B cell (primary cell): ENCODE measurements around the gene GANAB. TPM values are rescaled to one million over a fixed set of nuclear protein-coding genes. Genes with fewer than 3 reads are reported as not detected.

Source experiments
- ATAC-seq: fragments of 200-7000 bp; cut with Tn5 transposase; one replicate; pipeline ENCODE4 v1.10.0; 2021; ENCODE audit warnings: low read depth, mild to moderate bottlenecking, moderate number of reproducible peaks, moderate library complexity
- CTCF ChIA-PET: fragments of 350-600 bp; sonication (Branson Sonifier 250); formaldehyde crosslinking; loops from one replicate; lab custom pipeline; 2021; ENCODE audit warnings: antibody characterized with exemption, inconsistent platforms; lab: Charles Lee
- POLR2A ChIA-PET: fragments of 350-600 bp; sonication (Branson Sonifier 250); formaldehyde crosslinking; loops from one replicate; lab custom pipeline; 2021; ENCODE audit warnings: antibody characterized with exemption; lab: Charles Lee
- DNase-seq: peaks from one replicate; pipeline ENCODE4 v3.0.0; 2013
- H2AFZ ChIP-seq: 2 replicates; pipeline ENCODE4 v1.6.1; 2012; ENCODE audit warnings: mild to moderate bottlenecking, low read depth, low read length; ENCODE audit not compliant: insufficient read depth, poor library complexity, severe bottlenecking
- H3K27ac ChIP-seq, 2 donors: 1 replicate in 1 of 2; 2 replicates in 1 of 2; pipeline ENCODE4 v1.5.1; 2012 to 2013; ENCODE audit warnings: low read length in 2 of 2, mild to moderate bottlenecking in 2 of 2, moderate library complexity in 1 of 2
- H3K27me3 ChIP-seq, 4 experiments: fragments of 200-600 bp in 1 of 4; sonication (generic) in 1 of 4; replicated peaks in 1 of 4; 1 replicate in 2 of 4; 2 replicates in 2 of 4; pipeline versions ENCODE4 v1.6.1 to v1.7.0; 2013 to 2016; ENCODE audit warnings: low read length in 3 of 4, mild to moderate bottlenecking in 2 of 4, mixed read lengths in 1 of 4, moderate library complexity in 1 of 4; ENCODE audit not compliant: insufficient read depth in 4 of 4, control insufficient read depth in 3 of 4; ENCODE audit errors: control extremely low read depth in 1 of 4
- H3K36me3 ChIP-seq, 2 experiments: replicated peaks in 1 of 2; 1 replicate in 1 of 2; 2 replicates in 1 of 2; pipeline versions ENCODE4 v1.6.1 to v1.7.1; 2013; ENCODE audit warnings: low read length in 1 of 2; ENCODE audit not compliant: insufficient read depth in 2 of 2, control insufficient read depth in 1 of 2; ENCODE audit errors: control extremely low read depth in 1 of 2, extremely low read depth in 1 of 2
- H3K4me1 ChIP-seq, 2 donors: fragments of 200-600 bp in 1 of 2; sonication (generic) in 1 of 2; 1 replicate in 1 of 2; 2 replicates in 1 of 2; pipeline versions ENCODE4 v1.5.1 to v1.6.1; 2013 to 2017; ENCODE audit warnings: low read length in 2 of 2; ENCODE audit not compliant: control insufficient read depth in 2 of 2, insufficient read depth in 2 of 2
- H3K4me2 ChIP-seq: replicated peaks from 2 replicates; pipeline ENCODE3; 2012; ENCODE audit warnings: mild to moderate bottlenecking, low read depth, low read length; ENCODE audit not compliant: poor library complexity, severe bottlenecking
- H3K4me3 ChIP-seq, 5 experiments: fragments of 200-600 bp in 1 of 5; sonication (generic) in 1 of 5; 1 replicate in 3 of 5; 2 replicates in 2 of 5; pipeline versions ENCODE4 v1.5.1 to v1.7.0; 2011 to 2016; ENCODE audit warnings: low read length in 4 of 5, mild to moderate bottlenecking in 4 of 5, low read depth in 2 of 5, control low read depth in 1 of 5, moderate library complexity in 1 of 5; ENCODE audit not compliant: insufficient read depth in 1 of 5; ENCODE audit errors: control extremely low read depth in 1 of 5, extremely low read depth in 1 of 5
- H3K79me2 ChIP-seq: fragments of 200-600 bp; sonication (generic); one replicate; pipeline ENCODE4 v1.6.0; 2016; ENCODE audit warnings: low read length; ENCODE audit not compliant: control insufficient read depth, insufficient read depth
- H3K9ac ChIP-seq: fragments of 200-600 bp; sonication (generic); 2 replicates; pipeline ENCODE4 v1.6.1; 2017; ENCODE audit warnings: mild to moderate bottlenecking, low read length, moderate library complexity
- H3K9me3 ChIP-seq, 3 donors: one replicate each; pipeline versions ENCODE4 v1.6.1 to v1.7.1; 2013; ENCODE audit warnings: low read length in 2 of 3; ENCODE audit not compliant: control insufficient read depth in 2 of 3, insufficient read depth in 1 of 3; ENCODE audit errors: control extremely low read depth in 1 of 3
- H4K20me1 ChIP-seq: 2 replicates; pipeline ENCODE4 v1.6.0; 2012; ENCODE audit warnings: mild to moderate bottlenecking, low read length; ENCODE audit not compliant: insufficient read depth, control insufficient read depth, poor library complexity, severe bottlenecking
- H3K27ac Mint-ChIP-seq: one replicate; pipeline ENCODE4 v1.8.0; 2021; ENCODE audit warnings: mixed read lengths
- H3K27me3 Mint-ChIP-seq: one replicate; pipeline ENCODE4 v1.8.0; 2021; ENCODE audit warnings: mixed read lengths
- H3K4me1 Mint-ChIP-seq: one replicate; pipeline ENCODE4 v1.8.0; 2021; ENCODE audit warnings: mixed read lengths
- H3K4me3 Mint-ChIP-seq: one replicate; pipeline ENCODE4 v1.8.0; 2021; ENCODE audit warnings: mixed read lengths
- H3K9me3 Mint-ChIP-seq: one replicate; pipeline ENCODE4 v1.8.0; 2022; ENCODE audit warnings: mixed read lengths; ENCODE audit not compliant: insufficient read depth
- EZH2 ChIP-seq: IDR thresholded peaks from 2 replicates; pipeline ENCODE4 v1.6.1; 2012; ENCODE audit warnings: borderline replicate concordance, low read depth, mild to moderate bottlenecking, moderate library complexity, low read length; ENCODE audit not compliant: insufficient read depth, poor library complexity, severe bottlenecking
- WGBS: methylation state at CpG from one replicate; pipeline ENCODE4 v1.1.5; 2013; ENCODE audit warnings: missing lambda C conversion rate; ENCODE audit not compliant: insufficient coverage; 5-methylcytosine and 5-hydroxymethylcytosine counted together
- intact Hi-C: fragments of 100-400 bp; cut with micrococcal nuclease; formaldehyde crosslinking; loops from one replicate; pipeline ENCODE4 v1.10.0; 2022
- polyA plus RNA-seq: library from polyadenylated mRNA; depleted of rRNA; stranded (reverse); fragments of >200 nt; gene quantifications from 2 replicates; pipeline ENCODE4 v1.2.3, GENCODE V29; 2012
- total RNA-seq, 2 donors: library from RNA; stranded (reverse); fragments of 120-200 nt in 1 of 2; gene quantifications; 1 replicate in 1 of 2; 2 replicates in 1 of 2; pipeline versions ENCODE4 v1.2.3 to v1.2.4, GENCODE V29; 2013 to 2022
- TF ChIP-seq, protein P1 (sequence below): fragments of 200-600 bp; IDR thresholded peaks from one replicate; pipeline ENCODE4 v1.8.0; 2022; ENCODE audit warnings: antibody characterized with exemption, mild to moderate bottlenecking

Gene GANAB
- total and polyA plus RNA-seq, 2 donors (not counting 1 experiment from before 2014, with no cell fraction given) = 98.7 to 204 TPM

DNA sequence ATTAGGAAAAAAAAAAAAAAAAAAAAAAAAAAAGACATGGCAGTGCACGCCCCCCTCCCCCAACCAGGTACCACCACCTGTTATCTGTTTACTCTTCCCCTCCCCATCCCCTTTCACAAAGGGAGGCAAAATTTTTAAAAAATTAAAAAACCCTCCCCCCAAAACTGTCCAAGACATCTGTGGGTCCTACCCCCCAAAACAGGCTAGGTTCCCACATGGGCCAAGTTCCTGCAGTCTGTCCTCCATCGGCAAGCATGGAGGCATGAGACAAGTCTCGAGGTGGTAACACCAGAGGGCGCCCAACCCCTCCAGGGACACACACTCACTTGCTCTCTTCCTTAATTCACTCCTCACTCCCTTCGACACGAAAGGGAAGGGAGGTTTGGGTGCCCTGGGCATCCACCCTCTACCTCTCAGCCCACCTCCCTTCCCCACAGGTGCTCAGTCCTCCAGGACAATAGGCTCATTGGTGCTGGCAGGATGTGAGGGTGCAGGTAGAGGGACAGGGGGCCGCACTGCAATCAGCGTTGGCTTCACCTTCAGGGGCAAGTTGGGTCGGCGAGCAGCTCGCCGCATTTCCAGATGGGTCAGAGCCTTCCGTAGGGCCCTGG lies 52.9 kb downstream of the GANAB start:
- H3K27ac ChIP-seq = no peak overlapping the region
- Mint-ChIP-seq H3K4me1 (peaks cover 48% of the 10 kb centered on the region), H3K9me3 (no peaks in the 10 kb centered on the region), H3K4me3 (peak overlapping the region; percentile 72), H3K27me3 (no peaks in the 10 kb centered on the region), H3K27ac (peak overlapping the region; percentile 91)
- H3K27me3 ChIP-seq = no peaks in the 10 kb centered on the region
- no peaks in the 10 kb centered on the region for H3K9me3 ChIP-seq
- POLR2A ChIA-PET = interaction anchor here (0.6 to 3.2 kb wide), 8 partner anchors 8 to 159 kb away, joined by 3 to 63 read pairs (median 13); partner anchors contain the start of genes C11orf98, CSKMT, EEF1G and MTA2
- intact Hi-C loops = loop anchor here (5.0 kb wide), 6 partner anchors 51 to 289 kb away; partner anchors contain the start of genes BSCL2, GNG3, SLC3A2 and TAF6L
- H4K20me1 ChIP-seq = no peaks in the 10 kb centered on the region
- no peak overlapping the region for H2AFZ ChIP-seq
- peaks cover 27 to 39% of the 10 kb centered on the region in 2 donors for H3K4me1 ChIP-seq
- no peak overlapping the region for H3K4me2 ChIP-seq
- peaks cover 25% of the 10 kb centered on the region for H3K79me2 ChIP-seq
- TF ChIP-seq, protein P1, sequence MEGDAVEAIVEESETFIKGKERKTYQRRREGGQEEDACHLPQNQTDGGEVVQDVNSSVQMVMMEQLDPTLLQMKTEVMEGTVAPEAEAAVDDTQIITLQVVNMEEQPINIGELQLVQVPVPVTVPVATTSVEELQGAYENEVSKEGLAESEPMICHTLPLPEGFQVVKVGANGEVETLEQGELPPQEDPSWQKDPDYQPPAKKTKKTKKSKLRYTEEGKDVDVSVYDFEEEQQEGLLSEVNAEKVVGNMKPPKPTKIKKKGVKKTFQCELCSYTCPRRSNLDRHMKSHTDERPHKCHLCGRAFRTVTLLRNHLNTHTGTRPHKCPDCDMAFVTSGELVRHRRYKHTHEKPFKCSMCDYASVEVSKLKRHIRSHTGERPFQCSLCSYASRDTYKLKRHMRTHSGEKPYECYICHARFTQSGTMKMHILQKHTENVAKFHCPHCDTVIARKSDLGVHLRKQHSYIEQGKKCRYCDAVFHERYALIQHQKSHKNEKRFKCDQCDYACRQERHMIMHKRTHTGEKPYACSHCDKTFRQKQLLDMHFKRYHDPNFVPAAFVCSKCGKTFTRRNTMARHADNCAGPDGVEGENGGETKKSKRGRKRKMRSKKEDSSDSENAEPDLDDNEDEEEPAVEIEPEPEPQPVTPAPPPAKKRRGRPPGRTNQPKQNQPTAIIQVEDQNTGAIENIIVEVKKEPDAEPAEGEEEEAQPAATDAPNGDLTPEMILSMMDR = peak; percentile 52
- no peak for TF ChIP-seq EZH2
- ATAC-seq (no peak), DNase-seq (peak; percentile 77)
- CTCF ChIA-PET = interaction anchor here (0.6 to 5.1 kb wide), 18 partner anchors 8 to 174 kb away, joined by 3 to 47 read pairs (median 6); partner anchors contain the start of genes B3GAT3, C11orf98, CSKMT and EEF1G
- 59% methylated on average over 12 of the region's 13 CpGs for WGBS
- no peak overlapping the region for H3K9ac ChIP-seq
- H3K36me3 ChIP-seq = peaks cover 4 to 52% of the 10 kb centered on the region in 2 experiments
- no peak overlapping the region for H3K4me3 ChIP-seq

DNA sequence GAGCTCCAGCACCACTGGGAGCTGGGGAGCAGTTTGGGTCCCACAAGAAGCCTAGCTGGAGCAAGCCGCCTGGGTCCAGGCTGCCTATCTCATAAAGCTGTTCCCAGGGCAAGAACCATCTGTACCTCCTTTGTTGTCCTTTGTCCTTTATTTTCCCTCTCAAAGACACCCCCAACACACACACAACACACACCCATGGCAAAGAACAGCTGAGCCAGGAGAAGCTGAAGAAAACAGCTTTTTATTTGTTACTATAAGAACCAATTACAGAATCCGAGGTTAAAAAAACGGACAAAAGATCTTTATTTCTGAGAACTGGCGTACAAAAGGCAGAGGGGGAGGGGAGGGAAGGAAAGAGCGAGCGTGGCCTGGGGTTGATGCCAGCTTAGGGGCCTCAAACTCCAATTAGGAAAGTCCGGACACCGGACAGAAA lies 53.4 kb downstream of the GANAB start:
- intact Hi-C loops = loop anchor here (1.0 to 5.0 kb wide), 7 partner anchors 51 to 289 kb away; partner anchors contain the start of genes BSCL2, GNG3, INTS5 and SLC3A2
- H3K27ac ChIP-seq = peak overlapping the region in 1 of 2 donors; percentile 85
- H3K27me3 ChIP-seq = no peaks in the 10 kb centered on the region
- Mint-ChIP-seq H3K27me3 (no peaks in the 10 kb centered on the region), H3K4me1 (peaks cover 42% of the 10 kb centered on the region), H3K27ac (no peak overlapping the region), H3K9me3 (no peaks in the 10 kb centered on the region), H3K4me3 (peak overlapping the region; percentile 91)
- no peak for DNase-seq
- CTCF ChIA-PET = interaction anchor here (0.6 to 5.1 kb wide), 23 partner anchors 8 to 288 kb away, joined by 3 to 47 read pairs (median 5); partner anchors contain the start of genes B3GAT3, C11orf98, CSKMT and EEF1G
- no peak overlapping the region for H3K4me3 ChIP-seq
- ATAC-seq = no peak
- peaks cover 23 to 34% of the 10 kb centered on the region in 2 donors for H3K4me1 ChIP-seq
- POLR2A ChIA-PET = interaction anchor here (0.6 to 3.2 kb wide), 11 partner anchors 8 to 160 kb away, joined by 3 to 63 read pairs (median 14); partner anchors contain the start of genes B3GAT3, C11orf98, CSKMT and EEF1G
- H3K79me2 ChIP-seq = peaks cover 29% of the 10 kb centered on the region
- no peaks in the 10 kb centered on the region for H4K20me1 ChIP-seq
- H3K9me3 ChIP-seq = no peaks in the 10 kb centered on the region
- H3K36me3 ChIP-seq = peaks cover 4 to 51% of the 10 kb centered on the region in 2 experiments
- H2AFZ ChIP-seq = no peak overlapping the region
- 100% methylated on average over 4 of the region's 8 CpGs for WGBS
- no peak overlapping the region for H3K9ac ChIP-seq
- peak overlapping the region; percentile 86 for H3K4me2 ChIP-seq
- TF ChIP-seq EZH2 = no peak
- TF ChIP-seq, protein P1 = no peak
